IPS-20b (cell line): ENCODE results near the gene CD6.

ENCODE experiments used
- H3K27ac ChIP-seq: one replicate; pipeline ENCODE4 v1.5.1; 2013; ENCODE audit warnings: low read length
- H3K27me3 ChIP-seq: 2 replicates; pipeline ENCODE4 v1.6.1; 2013; ENCODE audit warnings: mild to moderate bottlenecking, low read length, inconsistent platforms; ENCODE audit not compliant: insufficient read depth
- H3K36me3 ChIP-seq: 2 replicates; pipeline ENCODE4 v1.6.1; 2013; ENCODE audit warnings: low read depth, mild to moderate bottlenecking, inconsistent platforms, low read length, moderate library complexity; ENCODE audit not compliant: insufficient read depth
- H3K4me1 ChIP-seq: 2 replicates; pipeline ENCODE4 v1.6.1; 2013; ENCODE audit warnings: mild to moderate bottlenecking, control low read depth, inconsistent platforms, low read length, moderate library complexity; ENCODE audit not compliant: insufficient read depth
- H3K4me3 ChIP-seq: 2 replicates; pipeline ENCODE4 v1.5.1; 2013; ENCODE audit warnings: mild to moderate bottlenecking, low read length, inconsistent platforms
- H3K9ac ChIP-seq: 2 replicates; pipeline ENCODE4 v1.6.1; 2013; ENCODE audit warnings: low read depth, mild to moderate bottlenecking, inconsistent platforms, low read length, moderate library complexity
- H3K9me3 ChIP-seq: 2 replicates; pipeline ENCODE4 v1.6.1; 2013; ENCODE audit warnings: mild to moderate bottlenecking, low read depth, low read length, inconsistent platforms; ENCODE audit not compliant: insufficient read depth

Gene CD6

GRCh38 chr11:61019037-61019831, 47.8 kb downstream of the CD6 start:
- H3K36me3 ChIP-seq, result no peaks in the 10 kb centered on the region
- no peak overlapping the region for H3K4me3 ChIP-seq
- H3K27me3 ChIP-seq, result peaks cover 56% of the 10 kb centered on the region

GRCh38 chr11:61019832-61020405, 48.4 kb downstream of the CD6 start:
- no peak overlapping the region for H3K9ac ChIP-seq
- H3K27me3 ChIP-seq, result peaks cover 53% of the 10 kb centered on the region
- H3K27ac ChIP-seq, result no peak overlapping the region
- no peaks in the 10 kb centered on the region for H3K36me3 ChIP-seq
- H3K4me3 ChIP-seq, result no peak overlapping the region
- H3K4me1 ChIP-seq, result no peaks in the 10 kb centered on the region
- no peaks in the 10 kb centered on the region for H3K9me3 ChIP-seq

More at GRCh38 chr11:61019037-61019831, 47.8 kb downstream of the CD6 start:
- Histone ChIP-seq H3K27ac (no peak overlapping the region), H3K4me1 (no peaks in the 10 kb centered on the region), H3K9me3 (no peaks in the 10 kb centered on the region), H3K9ac (no peak overlapping the region)

- no peak overlapping the region for H3K27ac ChIP-seq
- no peak overlapping the region for H3K9ac ChIP-seq
- no peak overlapping the region for H3K4me3 ChIP-seq
- H3K4me1 ChIP-seq, result no peaks in the 10 kb centered on the region
- peaks cover 61% of the 10 kb centered on the region for H3K27me3 ChIP-seq
- H3K9me3 ChIP-seq, result no peaks in the 10 kb centered on the region
- no peaks in the 10 kb centered on the region for H3K36me3 ChIP-seq
Observed at GRCh38 chr11:61020551-61021235, 49.2 kb downstream of the CD6 start.

GRCh38 chr11:61021661-61022212, 50.3 kb downstream of the CD6 start:
- Histone ChIP-seq H3K4me3 (peak overlapping the region; percentile 55), H3K9me3 (no peaks in the 10 kb centered on the region), H3K27ac (no peak overlapping the region), H3K4me1 (no peaks in the 10 kb centered on the region), H3K36me3 (no peaks in the 10 kb centered on the region), H3K27me3 (peaks cover 55% of the 10 kb centered on the region), H3K9ac (no peak overlapping the region)

GRCh38 chr11:61022311-61023085, 51.0 kb downstream of the CD6 start:
- Histone ChIP-seq H3K9me3 (no peaks in the 10 kb centered on the region), H3K4me1 (no peaks in the 10 kb centered on the region), H3K36me3 (no peaks in the 10 kb centered on the region), H3K27me3 (peaks cover 51% of the 10 kb centered on the region), H3K27ac (no peak overlapping the region), H3K4me3 (peak overlapping the region; percentile 55; the same call in 1 of the 2 replicates), H3K9ac (no peak overlapping the region)

- H3K27ac ChIP-seq, result no peak overlapping the region
- H3K9me3 ChIP-seq, result no peaks in the 10 kb centered on the region
- no peaks in the 10 kb centered on the region for H3K4me1 ChIP-seq
- H3K9ac ChIP-seq, result no peak overlapping the region
- H3K36me3 ChIP-seq, result no peaks in the 10 kb centered on the region
- no peak overlapping the region for H3K4me3 ChIP-seq
- H3K27me3 ChIP-seq, result peaks cover 51% of the 10 kb centered on the region
Observed at GRCh38 chr11:61023086-61023965, 51.8 kb downstream of the CD6 start.

- Histone ChIP-seq H3K9me3 (no peaks in the 10 kb centered on the region), H3K27me3 (peaks cover 45% of the 10 kb centered on the region), H3K4me1 (no peaks in the 10 kb centered on the region), H3K9ac (no peak overlapping the region), H3K27ac (no peak overlapping the region), H3K4me3 (no peak overlapping the region), H3K36me3 (no peaks in the 10 kb centered on the region)
Observed at GRCh38 chr11:61023966-61024295, 52.5 kb downstream of the CD6 start.

GRCh38 chr11:61024938-61025820, 53.7 kb downstream of the CD6 start:
- H3K4me3 ChIP-seq, result no peak overlapping the region
- H3K36me3 ChIP-seq, result no peaks in the 10 kb centered on the region
- no peak overlapping the region for H3K9ac ChIP-seq
- no peak overlapping the region for H3K27ac ChIP-seq
- no peaks in the 10 kb centered on the region for H3K9me3 ChIP-seq
- H3K27me3 ChIP-seq, result peaks cover 45% of the 10 kb centered on the region
- H3K4me1 ChIP-seq, result no peaks in the 10 kb centered on the region

- H3K36me3 ChIP-seq, result no peaks in the 10 kb centered on the region
- H3K27me3 ChIP-seq, result peaks cover 41% of the 10 kb centered on the region
- no peaks in the 10 kb centered on the region for H3K4me1 ChIP-seq
- no peaks in the 10 kb centered on the region for H3K9me3 ChIP-seq
- no peak overlapping the region for H3K27ac ChIP-seq
- H3K9ac ChIP-seq, result no peak overlapping the region
- no peak overlapping the region for H3K4me3 ChIP-seq
Observed at GRCh38 chr11:61025821-61026120, 54.3 kb downstream of the CD6 start.
